NCI-H2171 treated with DMSO at 0.1 percent for 48 hours (cell line): Measurements from ENCODE around the gene S100A10.
A peak's percentile ranks its signal among the peaks of the same experiment; 100 is the strongest.

Experiments
- DNase-seq: peaks from one replicate; lab custom pipeline; 2025; lab: John Stamatoyannopoulos, UW

The S100A10 gene

DNA sequence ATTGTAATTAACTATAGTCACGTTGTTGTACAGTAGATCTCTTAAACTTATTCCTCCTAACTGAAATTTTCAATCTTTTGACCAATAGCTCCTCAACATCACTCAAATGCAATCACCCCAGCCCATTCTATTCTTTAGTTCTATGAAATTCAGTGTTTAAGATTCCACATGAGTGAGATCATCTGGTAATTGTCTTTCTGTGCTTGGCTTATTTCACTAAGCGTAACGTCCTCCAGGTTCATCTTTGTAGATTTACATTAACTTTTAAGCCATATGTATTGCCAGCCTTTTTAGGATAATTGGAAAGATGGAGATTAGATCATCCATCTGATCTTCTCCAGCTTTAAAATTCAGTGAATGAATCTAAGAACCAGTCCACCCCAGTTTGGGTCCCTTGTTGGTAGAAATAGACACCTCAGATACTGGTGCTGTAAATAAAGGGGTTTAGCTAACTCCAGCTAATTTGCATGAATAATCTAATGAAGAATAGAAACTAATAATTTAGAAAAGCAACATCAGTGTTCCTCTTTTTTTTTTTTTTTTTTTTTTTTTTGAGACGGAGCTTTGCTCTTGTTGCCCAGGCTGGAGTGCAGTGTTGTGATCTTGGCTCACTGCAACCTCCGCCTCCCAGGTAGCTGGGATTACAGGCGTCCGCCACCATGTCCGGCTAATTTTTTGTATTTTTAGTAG lies 7.0 kb downstream of the S100A10 start:
- no peak for DNase-seq

DNA sequence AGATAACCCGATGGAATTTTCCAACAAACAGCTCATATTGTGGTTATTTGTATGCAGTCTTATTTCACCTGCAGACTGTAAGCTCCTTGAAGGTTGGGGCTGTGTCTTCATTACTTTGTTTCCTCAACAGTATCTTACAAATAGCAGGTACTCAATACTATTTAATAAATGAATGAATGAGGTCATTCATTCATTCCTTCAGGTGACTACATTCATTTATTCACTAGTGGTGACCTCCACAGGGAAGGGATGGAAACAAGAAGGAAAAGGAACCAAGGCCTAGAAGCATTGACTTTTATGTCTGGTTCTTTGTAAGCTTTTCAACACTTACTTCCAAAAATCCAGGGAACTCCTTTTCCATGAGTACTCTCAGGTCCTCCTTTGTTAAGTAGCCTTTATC lies 7.9 kb downstream of the S100A10 start:
- no peak for DNase-seq

DNA sequence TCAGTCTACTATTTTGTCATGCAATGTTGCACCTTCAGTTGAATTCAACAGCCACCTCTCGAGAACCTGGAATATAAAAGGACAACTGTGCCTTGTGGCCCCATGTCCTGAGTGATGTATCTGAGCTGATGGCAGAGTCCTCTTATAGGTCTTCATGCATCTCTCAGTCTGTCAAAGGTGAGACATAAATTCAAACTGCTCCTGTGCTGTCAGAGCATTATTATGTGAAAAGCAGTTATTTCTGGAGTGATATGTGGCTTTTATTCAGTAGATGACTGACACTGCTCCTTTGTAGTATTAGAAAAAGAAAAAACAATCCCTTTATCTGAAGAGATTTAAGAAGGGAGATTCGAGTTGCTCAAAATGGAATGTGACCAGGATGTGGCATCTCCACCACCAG lies 8.4 kb downstream of the S100A10 start:
- DNase-seq = no peak

- no peak for DNase-seq
Measured at GRCh38 chr1:151984313-151984956, 9.2 kb downstream of the S100A10 start.

- DNase-seq = peak; percentile 53
Measured at GRCh38 chr1:151982300-151983005, 11.2 kb downstream of the S100A10 start.

DNA sequence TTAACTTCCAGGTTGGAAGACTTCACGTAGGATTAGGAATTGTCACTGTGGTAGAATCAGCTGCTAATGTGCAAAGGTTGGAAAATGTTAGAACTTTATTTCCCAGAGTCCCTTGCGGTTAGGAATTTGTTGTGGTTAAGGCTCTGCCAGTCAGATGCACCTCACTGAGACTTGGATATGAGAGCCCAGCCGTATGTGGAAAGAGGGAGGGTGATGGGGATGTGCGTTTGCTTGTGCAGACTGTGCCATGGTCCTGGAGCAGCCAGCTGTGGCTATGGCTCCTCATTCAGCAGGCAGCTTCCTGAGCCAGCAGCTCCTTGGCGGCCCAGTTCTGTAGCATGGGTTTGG lies 12.5 kb downstream of the S100A10 start:
- DNase-seq = no peak

- peak; percentile 55 for DNase-seq
Measured at GRCh38 chr1:151980287-151981177, 13.1 kb downstream of the S100A10 start.

GRCh38 chr1:151978922-151979321 lies 14.7 kb downstream of the S100A10 start:
- DNase-seq = no peak

DNA sequence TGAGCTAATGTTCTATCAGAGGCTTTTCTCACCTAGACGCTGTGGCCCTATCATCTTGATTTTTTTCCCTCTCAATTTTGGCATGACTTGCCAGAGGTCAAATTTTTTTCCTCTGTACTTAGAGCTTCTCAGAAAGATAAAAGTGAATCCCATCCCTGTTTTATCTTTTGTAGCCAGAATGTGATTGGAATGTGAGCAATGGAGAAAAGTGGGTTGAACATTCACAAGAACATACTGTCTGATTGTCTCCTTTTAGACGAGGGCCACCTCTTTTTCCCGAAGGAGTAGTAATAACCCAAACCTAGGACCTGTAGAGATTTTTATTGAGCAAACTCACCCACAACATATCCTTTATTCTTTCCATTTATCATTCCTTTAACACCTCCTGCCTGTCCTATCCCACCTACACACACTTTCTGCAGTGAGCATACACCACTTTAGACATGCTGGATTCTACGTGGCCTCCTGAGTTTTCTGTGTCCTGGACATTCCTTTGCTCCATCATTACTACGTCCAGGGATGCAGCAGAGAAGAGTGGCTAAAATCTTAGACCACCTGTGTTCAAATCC lies 15.9 kb downstream of the S100A10 start:
- no peak for DNase-seq

DNA sequence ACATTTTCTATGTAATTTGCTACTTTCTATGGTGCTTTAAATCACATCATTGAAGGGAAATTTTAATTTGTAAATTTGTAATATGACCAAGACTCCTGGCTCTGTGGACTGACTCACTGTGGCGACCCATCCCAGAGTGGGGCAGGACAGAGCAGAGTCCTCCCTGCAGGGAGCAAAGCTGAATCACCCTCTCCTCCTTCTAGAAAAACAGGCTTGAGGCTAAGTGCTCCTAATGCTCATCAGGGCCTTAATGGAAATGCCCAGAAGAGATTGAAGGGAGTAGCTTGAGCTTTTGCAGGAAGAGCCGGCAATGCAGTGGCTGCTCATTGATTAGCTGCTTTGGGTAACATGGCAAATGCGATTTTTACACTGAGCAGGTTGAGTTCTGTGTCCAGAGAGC lies 16.8 kb downstream of the S100A10 start:
- DNase-seq = no peak

GRCh38 chr1:151976015-151976343 lies 17.7 kb downstream of the S100A10 start:
- no peak for DNase-seq

GRCh38 chr1:151975311-151976014 lies 18.2 kb downstream of the S100A10 start:
- DNase-seq = no peak

- DNase-seq = peak; percentile 17
Measured at GRCh38 chr1:151972542-151973248, 21.0 kb downstream of the S100A10 start.

- DNase-seq = no peak
Measured at GRCh38 chr1:151970626-151971025, 23.0 kb downstream of the S100A10 start.

GRCh38 chr1:151970128-151970527 lies 23.5 kb downstream of the S100A10 start:
- no peak for DNase-seq

DNA sequence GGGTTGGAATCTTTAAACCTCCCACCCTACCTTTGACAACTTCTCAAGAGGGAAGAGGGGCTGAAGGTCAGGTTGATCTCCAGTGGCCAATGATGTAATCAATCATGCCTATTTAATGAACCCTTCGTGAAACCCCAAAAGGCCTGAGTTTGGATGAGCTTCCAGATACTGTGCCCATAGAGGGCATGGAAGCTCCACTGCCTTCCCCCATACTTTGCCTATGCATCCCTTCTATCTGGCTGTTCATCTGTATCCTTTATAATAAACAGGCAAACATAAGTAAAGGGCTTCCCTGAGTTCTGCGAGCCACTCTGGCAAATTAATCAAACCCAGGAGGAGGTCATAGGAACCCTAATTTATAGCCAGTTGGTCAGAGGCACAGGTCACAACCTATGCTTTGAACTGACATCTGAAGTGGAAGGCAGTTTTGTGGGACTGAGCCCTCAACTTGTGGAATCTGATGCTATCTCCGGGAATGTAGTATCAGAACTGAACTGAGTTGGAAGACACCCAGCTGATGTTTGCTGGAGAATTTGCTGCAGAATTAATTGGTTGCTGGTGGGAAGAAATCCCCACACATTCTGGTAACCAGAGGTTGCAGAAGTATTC lies 24.8 kb downstream of the S100A10 start:
- DNase-seq = no peak

- peak; percentile 32 for DNase-seq
Measured at GRCh38 chr1:151968058-151968457, 25.6 kb downstream of the S100A10 start.

GRCh38 chr1:151967091-151967490 lies 26.6 kb downstream of the S100A10 start:
- DNase-seq = no peak

GRCh38 chr1:151966061-151966460 lies 27.6 kb downstream of the S100A10 start:
- no peak for DNase-seq

GRCh38 chr1:151964510-151964909 lies 29.1 kb downstream of the S100A10 start:
- DNase-seq = no peak
